HG03520 (cell line): ENCODE results near the gene ZNF19.
"Not testable (repeated sequence)": the region's sequence is repeated elsewhere in the genome, so short reads cannot be mapped to it uniquely, and the experiment has no call there.

Experiments used
- ATAC-seq: cut with Tn5 transposase; IDR thresholded peaks from one replicate; pipeline ENCODE4 v1.9.1; 2021; ENCODE audit warnings: mild to moderate bottlenecking, moderate library complexity; ENCODE audit not compliant: unreplicated experiment

ZNF19 gene

GRCh38 chr16:71489122-71489521 lies at the start of gene ZNF19:
Gene ZNF19 (minus strand): TSS chr16:71489324. CDS start chr16:71482114, 7,210 bp downstream.
- no peak for ATAC-seq

GRCh38 chr16:71537643-71538042 lies 48.5 kb upstream of the ZNF19 start:
- peak; percentile 70 for ATAC-seq

GRCh38 chr16:71536752-71537499 lies 47.8 kb upstream of the ZNF19 start:
- no peak for ATAC-seq

- no peak for ATAC-seq
Observed at GRCh38 chr16:71532366-71532765, 43.2 kb upstream of the ZNF19 start.

GRCh38 chr16:71528863-71529262 lies 39.7 kb upstream of the ZNF19 start:
- ATAC-seq: no peak

DNA sequence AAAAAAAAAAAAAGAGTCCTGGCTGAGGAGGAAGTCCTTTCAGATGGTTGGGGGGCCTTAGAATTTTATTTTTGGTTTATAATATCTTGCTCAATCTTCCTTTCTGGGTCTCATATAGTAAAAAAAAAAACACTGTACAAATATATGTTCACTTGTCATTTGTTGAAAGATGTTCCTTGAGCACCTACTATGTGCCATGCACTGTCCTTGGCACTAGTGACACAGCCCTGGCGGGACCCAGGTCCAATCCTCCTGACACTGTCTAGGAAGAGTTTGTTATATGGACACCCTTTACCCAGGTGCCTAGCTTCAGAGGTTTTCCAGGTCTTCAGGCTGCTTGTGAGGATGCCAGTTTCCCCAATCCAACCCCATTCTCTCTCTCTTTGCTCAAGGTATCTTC lies 39.1 kb upstream of the ZNF19 start:
- ATAC-seq: no peak

- no peak for ATAC-seq
Observed at GRCh38 chr16:71526111-71526631, 37.0 kb upstream of the ZNF19 start, which contains the start of gene CHST4. Gene CHST4 (plus strand): TSS chr16:71526426. CDS start chr16:71536678, 10,252 bp downstream.

DNA sequence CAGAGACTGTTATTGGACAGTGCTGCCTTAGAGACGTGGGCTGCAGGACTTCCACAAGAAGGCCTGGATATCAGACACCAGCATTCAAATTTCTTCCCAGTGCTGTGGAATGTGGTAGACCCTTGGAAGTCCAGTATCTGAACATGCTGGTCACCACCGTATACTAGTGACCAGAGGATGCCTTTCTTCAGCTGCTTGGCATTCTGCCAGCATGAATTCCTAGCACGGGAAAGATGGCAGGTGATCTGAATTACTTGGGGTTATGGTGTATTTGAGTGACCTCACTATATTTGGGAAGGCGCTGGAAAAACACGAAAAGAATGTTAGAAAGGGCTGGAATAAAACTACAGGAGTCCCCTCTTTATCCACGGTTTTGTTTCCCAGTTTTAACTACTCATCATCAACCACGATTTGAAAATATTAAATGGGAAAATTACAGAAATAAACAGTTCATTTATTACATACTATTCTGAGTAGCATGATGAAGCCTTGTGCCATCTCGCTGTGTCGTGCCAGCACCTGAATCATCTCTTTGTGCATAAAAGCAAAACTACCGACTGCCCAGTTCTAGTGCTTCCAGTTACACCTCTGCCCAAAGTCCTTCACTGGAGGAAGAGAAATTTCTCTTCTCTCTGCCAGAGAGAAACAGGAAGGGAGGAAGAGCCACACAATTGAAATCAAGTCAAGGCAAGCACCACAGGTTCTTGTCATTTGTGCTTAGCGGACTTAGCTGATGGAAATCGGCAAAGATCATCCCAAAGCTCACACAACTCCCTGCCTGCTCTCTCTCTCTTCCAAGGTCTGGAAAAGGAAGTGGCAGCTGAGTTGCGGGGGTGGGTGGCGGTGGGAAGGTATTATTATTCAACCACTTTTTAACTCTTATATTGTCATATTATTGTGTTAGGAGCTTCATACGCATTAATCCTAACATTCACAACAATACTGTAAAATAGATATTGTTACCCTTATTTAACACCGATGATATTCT lies 35.7 kb upstream of the ZNF19 start:
- ATAC-seq: no peak

DNA sequence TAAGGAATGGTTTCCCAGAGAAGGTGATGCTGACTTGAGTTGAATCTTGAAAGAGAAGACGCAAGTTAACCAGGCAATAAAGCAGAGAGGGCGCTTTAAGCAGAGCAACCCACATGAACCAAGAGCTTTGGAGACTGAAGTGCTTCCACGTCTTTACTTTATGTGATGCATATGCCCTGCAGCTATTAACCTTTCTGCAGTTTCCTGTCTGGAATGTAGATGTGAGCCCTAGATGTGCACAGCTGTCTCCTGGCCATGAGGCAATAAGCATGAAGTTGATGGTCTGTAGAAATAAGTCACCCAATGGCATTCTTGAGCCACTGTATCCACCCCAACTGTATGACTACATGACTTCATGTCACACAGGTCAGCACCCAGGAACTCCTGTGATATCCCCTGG lies 31.4 kb upstream of the ZNF19 start:
- ATAC-seq: no peak

- ATAC-seq: no peak
Observed at GRCh38 chr16:71515026-71515425, 25.9 kb upstream of the ZNF19 start.

- ATAC-seq: no peak
Observed at GRCh38 chr16:71514476-71514875, 25.4 kb upstream of the ZNF19 start.

GRCh38 chr16:71513302-71513701 lies 24.2 kb upstream of the ZNF19 start:
- no peak for ATAC-seq

DNA sequence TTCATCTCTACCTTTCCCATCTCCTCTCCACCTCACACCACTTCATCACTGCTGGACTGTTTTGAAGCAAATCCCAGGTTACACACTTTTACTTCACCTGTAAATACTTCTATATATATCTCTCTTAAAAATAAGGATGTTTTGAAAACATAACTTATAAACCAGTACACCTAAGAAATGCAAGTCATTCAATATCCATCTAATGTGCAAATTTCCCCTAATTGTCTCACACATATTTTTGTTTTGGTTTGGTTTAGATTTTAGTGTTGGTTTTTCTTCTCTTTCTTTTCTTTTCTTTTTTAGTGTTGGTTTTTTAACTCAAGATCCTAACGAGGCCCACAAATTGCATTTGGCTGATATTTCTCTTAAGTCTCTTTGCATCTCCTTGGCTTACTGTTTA lies 17.9 kb upstream of the ZNF19 start:
- no peak for ATAC-seq

- ATAC-seq: no peak
Observed at GRCh38 chr16:71504901-71505300, 15.8 kb upstream of the ZNF19 start.

DNA sequence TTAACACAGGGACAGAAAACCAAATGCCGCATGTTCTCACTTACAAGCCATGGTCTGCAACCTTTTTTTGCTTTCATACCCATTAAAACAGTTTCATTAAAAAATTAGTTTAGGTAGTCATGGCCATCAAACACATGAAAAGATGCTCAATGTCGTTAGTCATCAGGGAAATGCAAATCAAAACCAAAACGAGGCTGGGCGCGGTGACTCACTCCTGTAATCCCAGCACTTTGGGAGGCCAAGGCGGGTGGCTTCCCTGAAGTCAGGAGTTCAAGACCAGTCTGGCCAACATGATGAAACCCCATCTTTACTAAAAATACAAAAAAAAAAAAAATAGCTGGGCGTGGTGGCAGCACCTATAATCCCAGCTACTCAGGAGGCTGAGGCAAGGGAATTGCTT lies 14.9 kb upstream of the ZNF19 start:
- ATAC-seq: not testable (repeated sequence)

- ATAC-seq: no peak
Observed at GRCh38 chr16:71501547-71501946, 12.4 kb upstream of the ZNF19 start.

DNA sequence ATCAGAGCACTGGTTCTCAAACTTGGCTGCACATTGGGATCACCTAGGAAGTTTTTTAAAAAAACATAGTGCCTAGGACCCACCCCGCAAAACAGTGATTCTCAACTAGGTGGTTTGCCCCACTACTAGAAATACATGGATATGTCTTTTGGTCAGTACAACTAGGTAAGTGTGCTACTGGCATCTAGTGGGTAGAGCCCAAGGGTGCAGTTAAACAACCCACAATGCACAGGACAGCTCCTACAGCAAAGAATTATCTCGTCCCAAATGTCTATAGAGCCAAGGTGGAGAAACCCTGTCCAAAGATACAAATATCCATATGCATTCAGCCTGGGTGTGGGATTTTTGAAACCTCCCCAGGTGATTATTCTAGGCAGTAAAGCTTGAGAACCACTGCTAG lies 11.8 kb upstream of the ZNF19 start:
- no peak for ATAC-seq

DNA sequence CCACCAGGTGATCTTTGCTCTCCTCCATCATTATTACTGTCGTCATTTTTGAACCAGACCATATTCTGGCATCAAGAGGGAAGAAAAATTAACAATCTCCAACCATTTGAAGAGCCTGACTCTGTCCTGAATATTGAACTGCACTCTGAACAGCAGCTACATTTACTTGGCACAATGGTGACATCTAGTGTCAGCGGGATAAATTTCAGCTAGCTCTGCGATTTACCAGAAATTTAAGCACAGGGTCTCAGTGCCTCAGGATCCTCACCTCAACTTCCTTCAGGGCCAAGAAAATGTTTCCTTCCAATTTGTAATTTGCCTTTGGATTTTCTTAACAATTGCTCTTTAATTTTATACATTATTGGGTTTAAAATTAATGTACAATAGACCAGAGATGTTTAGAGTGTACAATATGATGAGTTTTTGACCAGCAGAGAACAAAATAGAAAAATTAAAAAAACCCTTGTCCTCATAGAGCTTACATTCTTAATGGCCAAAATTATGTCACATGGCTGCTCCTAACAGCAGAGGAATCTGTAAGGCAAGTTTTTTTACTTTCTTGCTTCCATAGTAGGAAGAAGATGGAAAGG lies 10.7 kb upstream of the ZNF19 start:
- ATAC-seq: peak; percentile 44

DNA sequence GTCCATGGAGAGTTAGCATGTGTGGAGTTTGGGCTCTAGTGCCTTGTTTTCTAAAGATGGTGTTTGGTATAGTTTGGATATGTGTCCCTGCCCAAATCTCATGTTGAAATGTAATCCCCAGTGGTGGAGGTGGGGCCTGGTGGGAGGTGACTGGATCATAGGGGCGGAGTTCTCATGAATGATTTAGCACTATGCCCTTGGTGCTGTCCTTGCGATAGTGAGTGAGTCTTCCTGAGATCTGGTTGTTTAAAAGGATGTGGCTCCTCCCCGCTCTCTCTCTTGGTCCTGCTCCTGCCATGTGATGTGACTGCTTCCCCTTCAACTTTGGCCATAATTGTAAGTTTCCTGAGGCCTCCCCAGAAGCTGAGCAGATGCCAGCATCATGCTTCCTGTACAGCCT lies 8.9 kb upstream of the ZNF19 start:
- ATAC-seq: no peak

- ATAC-seq: no peak
Observed at GRCh38 chr16:71493213-71493612, 4.1 kb upstream of the ZNF19 start.

- no peak for ATAC-seq
Observed at GRCh38 chr16:71492786-71493185, 3.7 kb upstream of the ZNF19 start.
